DMS79 treated with DMSO at 0.1 percent for 48 hours (cell line): ENCODE data around the gene SLCO2A1.

ENCODE experiments used
- DNase-seq: peaks from one replicate; lab custom pipeline; 2025; lab: John Stamatoyannopoulos, UW

Gene SLCO2A1

DNA sequence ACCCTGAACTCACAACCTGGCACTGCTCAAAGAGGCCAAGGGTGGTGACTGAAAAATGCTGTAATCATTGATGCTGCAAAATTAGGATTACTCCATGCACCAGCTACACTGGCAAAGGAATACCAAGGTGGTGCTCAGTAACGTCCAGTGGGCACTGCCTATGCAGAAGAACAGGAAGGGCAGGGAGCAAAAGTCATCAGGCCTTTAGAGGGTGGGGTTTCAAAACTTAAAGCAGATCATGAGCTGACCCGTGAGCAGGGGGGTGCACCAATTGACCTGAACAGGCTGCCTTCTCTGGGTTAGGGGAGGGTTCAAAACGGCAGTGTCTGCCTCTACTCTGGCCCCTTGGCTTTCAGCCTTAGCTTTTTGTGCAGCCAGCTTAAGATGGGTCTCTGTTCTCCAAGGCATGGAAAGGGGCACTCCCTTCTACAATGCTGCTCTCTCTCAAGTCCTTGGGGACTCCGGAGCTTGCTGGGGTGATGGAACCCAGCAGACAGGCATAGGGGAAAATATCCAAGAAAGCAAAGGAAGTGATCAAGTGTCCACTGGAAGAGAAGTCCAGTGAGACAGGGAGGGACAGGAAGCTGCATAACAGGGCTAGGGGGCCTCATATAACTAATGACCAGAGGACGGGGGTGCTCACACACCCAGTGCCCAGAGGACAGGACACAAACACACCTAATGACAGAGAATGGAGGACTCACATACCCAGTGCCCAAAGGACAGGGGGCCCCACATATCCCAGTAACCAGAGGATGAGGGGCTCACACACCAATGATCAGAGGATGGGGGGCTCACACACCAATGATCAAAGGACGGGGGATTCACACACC lies 145.5 kb downstream of the SLCO2A1 start:
- DNase-seq = no peak

DNA sequence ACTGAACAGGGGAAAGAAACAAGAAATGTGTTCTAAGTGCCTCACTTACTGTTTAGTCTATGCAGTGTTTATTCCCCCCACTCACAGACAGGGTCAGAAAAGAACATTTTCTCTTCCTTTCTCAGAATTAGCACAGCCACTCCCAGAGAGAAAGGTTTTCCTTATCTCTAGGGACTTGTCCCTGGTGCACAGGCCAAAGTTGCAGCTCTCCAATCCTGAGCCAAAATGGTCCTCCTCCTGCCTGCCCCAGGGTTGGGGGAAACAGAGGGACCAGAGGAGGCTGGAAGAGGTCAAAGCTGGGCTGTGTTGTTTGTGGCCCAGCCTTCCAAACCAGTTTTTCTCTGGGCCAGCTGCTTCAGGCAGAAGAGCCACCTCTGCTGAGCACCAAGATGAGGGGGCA lies 146.1 kb downstream of the SLCO2A1 start:
- DNase-seq = no peak

DNA sequence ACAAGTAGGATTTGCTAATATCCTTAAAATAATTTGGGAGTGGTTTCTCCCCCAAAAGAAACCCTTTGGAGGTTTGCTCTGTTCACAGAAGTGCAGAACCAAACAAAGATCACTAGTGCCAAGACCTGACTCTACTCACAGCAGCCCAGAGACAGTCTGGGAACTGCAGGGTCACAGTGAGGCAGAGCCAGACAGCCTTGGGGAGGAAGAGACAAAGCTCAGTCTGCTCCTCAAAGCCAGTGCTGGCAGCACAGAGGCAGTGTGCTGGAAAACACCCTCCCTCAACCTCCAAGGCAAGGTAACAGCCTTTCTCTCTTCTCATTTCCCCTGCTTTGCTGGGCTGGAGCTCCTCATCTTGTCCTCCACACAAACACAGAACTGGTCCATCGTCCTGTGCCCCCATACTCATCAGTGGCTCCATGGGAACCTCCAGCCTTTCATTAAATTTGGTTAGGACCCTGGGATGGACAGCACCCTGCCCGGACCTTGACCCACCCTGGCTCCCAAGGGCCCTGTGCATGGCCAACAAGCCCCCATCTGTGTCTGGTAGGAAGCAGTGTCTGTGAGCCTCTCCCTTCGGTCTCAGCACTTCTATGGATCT lies 146.6 kb downstream of the SLCO2A1 start:
- DNase-seq = no peak

DNA sequence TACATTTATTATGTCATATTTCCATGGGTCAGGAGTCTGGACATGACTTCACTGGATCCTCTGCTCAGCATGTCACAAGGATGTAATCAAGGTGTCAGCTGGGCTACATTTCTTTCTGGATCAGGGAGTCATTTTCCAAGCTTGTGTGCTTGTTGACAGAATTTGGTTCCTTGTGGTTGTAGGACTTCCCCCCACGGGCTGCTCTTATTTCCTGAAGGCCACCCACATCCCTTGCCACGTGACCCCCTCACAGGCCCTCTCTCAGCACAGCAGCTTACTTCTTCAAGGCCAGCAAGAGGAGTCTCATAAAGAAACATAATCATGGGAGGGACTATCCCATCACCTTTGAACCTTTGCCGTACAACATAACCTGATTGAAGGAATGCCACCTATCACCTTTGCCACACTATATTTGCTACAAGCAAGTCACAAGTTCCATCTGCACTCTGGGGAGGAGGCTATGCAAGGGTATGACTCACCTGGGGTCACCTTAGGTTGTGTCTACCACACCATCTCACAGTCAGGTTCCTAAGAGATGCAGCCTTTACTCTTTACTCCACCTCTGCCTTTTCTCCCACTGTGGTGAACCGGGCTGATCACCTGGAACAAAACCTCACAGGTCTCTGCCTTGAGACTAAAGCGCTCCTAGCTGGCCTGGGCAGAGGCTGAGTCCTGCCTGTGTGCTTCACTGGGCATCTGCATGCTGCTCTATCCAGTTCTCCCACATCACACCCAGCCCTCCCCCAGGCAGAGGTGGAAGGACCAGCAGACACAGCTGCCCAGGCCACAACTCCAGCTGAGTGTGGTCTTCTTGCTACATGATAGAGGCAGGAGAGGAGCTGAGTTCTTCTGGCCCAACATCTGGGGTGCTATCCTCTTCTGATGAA lies 147.5 kb downstream of the SLCO2A1 start:
- DNase-seq = no peak

DNA sequence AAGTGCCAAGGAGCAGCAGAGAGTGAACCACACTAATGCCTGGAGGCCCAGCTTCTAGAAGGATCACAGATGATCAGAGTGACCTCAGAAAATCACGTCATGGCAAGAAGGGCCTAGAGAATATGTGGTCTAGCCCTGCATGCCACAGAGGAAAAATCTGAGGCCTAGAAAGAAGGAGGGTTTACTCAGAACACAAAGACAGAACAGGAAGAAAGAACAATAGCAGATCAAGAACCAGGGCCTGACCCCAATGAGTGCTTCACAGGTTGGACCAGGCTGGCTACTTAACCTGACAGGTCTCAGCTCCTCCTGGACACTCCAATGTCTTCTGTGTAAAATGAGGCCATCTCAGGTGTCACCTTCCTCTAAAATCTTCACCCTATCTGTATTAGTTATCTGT lies 148.2 kb downstream of the SLCO2A1 start:
- DNase-seq = no peak

DNA sequence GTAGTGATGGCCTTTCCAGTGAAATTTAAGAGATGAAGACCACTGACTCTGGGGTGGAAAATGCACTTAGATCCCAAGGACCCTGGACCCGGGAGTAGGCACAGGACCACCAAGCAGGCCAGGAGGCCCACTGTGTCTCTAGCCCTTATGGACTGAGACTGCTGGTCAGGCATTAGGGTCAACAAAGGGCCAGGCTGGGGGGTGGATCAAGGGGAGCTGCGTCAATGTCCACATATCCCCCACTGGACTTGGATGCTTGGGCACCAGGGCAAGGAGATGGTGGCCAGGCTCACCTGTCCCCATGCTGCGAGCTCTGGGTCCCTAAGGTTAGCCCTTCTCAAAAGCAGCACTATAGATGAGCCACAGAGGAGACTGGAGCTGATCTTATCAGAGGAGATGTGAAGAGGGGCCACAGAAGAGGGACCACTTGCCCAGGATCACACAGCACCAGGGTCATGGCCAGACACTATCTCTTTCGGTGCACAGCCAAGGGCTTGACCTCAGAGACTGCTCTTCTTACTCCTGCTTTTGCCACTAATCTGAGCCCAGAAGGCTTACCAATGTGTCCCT lies 148.8 kb downstream of the SLCO2A1 start:
- DNase-seq = no peak

DNA sequence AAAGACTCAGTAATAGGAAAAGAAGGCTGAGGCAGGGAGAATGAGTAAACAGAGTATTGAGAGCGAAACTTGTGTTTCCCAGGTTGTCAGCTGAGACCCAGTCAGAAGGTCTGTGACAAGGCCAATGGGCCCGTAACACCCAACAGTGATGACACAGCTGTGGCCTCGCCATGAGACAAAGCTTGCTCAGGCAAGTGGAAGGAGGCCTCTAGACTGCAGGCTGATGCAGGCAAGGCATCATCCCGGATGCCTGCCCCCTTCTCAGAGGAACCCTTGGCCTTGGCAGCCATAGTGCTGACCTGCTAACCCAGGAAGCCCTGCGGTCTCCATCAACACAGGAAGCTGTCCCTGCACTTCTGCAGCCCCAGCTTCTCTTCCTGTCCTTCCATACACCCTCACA lies 149.4 kb downstream of the SLCO2A1 start:
- DNase-seq = no peak

DNA sequence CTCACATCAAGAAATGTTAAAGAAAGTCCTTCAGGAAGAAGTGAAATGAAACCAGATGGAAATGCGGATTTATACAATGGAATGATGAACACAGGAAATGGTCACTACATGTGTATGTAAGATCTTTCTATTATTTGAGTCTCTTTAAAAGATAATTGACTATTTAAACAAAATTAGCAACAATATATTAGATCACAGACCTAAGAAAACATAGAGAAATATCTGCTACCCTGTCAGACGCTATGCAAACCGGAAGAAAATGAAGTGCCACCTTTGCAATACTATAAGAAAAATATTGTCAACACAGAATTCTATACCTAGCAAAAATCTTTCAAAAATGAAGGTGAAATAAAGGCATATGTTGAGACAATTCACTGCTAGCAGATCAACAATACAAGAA lies 151.2 kb downstream of the SLCO2A1 start:
- DNase-seq = no peak
